ENCODE data around the gene SYNGR3.

Gene SYNGR3

DNA sequence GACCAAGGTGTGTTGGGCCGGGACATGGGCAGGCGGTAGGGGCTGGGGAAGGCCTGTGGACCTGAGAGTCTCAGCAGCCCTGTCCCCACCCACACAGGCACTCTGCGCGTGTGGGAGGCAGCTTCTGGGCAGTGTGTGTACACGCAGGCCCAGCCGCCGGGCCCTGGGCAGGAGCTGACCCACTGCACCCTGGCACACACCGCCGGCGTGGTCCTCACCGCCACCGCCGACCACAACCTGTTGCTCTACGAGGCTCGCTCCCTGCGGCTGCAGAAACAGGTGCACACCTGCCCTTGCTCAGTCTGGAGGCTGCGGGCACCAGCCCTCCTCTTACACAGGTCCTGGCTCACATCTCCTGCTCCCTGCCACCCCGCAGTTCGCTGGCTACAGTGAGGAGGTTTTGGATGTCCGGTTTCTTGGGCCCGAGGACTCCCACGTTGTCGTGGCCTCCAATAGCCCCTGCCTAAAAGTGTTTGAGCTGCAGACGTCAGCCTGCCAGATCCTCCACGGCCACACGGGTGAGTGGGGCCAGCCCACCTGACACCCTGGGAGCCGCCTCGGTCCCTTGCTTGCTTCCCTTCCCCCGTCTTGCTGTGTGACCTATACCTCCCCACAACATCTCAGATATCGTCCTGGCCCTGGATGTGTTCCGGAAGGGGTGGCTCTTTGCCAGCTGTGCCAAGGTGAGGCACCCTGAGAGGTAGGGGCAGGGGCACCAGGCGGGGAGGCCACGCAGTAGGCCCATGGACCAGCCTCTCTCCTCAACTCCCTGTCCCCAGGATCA, 14.1 kb upstream of the SYNGR3 start:
- TF ChIP-seq, protein P1, sequence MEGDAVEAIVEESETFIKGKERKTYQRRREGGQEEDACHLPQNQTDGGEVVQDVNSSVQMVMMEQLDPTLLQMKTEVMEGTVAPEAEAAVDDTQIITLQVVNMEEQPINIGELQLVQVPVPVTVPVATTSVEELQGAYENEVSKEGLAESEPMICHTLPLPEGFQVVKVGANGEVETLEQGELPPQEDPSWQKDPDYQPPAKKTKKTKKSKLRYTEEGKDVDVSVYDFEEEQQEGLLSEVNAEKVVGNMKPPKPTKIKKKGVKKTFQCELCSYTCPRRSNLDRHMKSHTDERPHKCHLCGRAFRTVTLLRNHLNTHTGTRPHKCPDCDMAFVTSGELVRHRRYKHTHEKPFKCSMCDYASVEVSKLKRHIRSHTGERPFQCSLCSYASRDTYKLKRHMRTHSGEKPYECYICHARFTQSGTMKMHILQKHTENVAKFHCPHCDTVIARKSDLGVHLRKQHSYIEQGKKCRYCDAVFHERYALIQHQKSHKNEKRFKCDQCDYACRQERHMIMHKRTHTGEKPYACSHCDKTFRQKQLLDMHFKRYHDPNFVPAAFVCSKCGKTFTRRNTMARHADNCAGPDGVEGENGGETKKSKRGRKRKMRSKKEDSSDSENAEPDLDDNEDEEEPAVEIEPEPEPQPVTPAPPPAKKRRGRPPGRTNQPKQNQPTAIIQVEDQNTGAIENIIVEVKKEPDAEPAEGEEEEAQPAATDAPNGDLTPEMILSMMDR (IDR thresholded peaks at IDR 0.05; ENCODE audit: control insufficient read depth, extremely low read depth, insufficient read depth), result no peak
- DNase-seq (ENCODE audit: low read depth), result no peak
- no peak overlapping the region for H3K4me3 ChIP-seq (ENCODE audit: low read depth, low read length)

DNA sequence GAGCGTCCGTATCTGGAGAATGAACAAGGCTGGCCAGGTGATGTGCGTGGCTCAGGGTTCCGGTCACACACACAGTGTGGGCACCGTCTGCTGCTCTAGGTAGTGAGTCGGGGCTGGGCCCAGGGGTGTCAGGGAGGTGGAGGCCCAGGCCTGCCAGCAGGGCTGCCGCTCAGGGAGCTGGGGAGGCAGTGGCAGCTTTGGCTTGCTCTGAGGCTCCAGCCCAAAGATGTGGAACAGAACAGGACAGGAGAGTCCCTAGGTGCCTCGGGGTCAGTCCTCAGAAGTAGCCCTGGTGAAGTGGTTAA, 13.6 kb upstream of the SYNGR3 start:
- DNase-seq (ENCODE audit: low read depth), result no peak
- TF ChIP-seq, protein P1 (IDR thresholded peaks at IDR 0.05; ENCODE audit: control insufficient read depth, extremely low read depth, insufficient read depth), result no peak
- H3K4me3 ChIP-seq (ENCODE audit: low read depth, low read length), result no peak overlapping the region

DNA sequence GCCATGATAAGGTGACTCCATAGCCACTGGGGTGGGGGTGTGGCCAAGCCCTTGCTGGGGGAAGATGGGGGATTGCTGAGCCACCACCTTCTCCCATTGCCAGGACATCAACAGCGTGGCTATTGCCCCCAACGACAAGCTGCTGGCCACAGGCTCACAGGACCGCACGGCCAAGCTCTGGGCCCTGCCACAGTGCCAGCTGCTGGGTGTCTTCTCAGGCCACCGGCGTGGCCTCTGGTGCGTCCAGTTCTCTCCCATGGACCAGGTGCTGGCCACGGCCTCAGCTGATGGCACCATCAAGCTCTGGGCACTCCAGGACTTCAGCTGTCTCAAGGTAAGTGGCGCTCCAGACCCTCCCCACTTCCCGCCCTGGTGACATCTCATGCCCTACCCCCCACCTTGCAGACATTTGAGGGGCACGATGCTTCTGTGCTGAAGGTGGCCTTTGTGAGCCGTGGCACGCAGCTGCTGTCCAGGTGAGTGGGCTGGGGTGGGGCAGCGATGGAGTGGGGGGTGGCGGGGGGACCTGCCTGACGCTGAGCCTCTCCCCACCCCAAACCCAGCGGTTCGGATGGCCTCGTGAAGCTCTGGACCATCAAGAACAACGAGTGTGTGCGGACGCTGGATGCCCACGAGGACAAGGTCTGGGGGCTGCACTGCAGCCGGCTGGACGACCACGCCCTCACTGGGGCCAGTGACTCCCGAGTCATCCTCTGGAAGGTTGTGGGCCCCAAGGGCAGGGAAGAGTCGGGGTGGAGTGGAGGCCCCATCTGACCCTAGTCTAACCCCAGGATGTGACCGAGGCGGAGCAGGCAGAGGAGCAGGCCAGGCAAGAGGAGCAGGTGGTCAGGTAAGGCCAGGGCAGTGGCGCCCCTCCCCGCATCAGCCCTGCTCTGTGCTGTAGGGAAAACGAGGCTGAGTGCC, 12.6 kb upstream of the SYNGR3 start:
- H3K4me3 ChIP-seq (ENCODE audit: low read depth, low read length), result no peak overlapping the region
- no peak for DNase-seq (ENCODE audit: low read depth)
- TF ChIP-seq, protein P1 (IDR thresholded peaks at IDR 0.05; ENCODE audit: control insufficient read depth, extremely low read depth, insufficient read depth), result no peak

DNA sequence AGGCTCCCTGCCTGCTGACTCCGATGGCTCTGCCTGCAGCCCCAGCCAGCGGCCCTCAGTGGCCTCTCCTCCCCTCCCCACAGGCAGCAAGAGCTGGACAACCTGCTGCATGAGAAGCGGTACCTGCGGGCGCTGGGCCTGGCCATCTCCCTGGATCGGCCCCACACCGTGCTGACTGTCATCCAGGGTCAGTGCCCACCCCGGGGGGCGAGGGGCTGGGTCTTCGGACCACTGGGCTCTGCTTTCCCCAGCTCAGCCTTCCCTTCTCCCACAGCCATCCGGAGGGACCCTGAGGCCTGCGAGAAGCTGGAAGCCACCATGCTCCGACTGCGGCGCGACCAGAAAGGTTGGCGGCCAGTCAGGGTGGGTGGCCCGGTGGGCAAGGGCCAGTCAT, 11.9 kb upstream of the SYNGR3 start:
- TF ChIP-seq, protein P1 (IDR thresholded peaks at IDR 0.05; ENCODE audit: control insufficient read depth, extremely low read depth, insufficient read depth), result no peak
- no peak for DNase-seq (ENCODE audit: low read depth)
- no peak overlapping the region for H3K4me3 ChIP-seq (ENCODE audit: low read depth, low read length)

DNA sequence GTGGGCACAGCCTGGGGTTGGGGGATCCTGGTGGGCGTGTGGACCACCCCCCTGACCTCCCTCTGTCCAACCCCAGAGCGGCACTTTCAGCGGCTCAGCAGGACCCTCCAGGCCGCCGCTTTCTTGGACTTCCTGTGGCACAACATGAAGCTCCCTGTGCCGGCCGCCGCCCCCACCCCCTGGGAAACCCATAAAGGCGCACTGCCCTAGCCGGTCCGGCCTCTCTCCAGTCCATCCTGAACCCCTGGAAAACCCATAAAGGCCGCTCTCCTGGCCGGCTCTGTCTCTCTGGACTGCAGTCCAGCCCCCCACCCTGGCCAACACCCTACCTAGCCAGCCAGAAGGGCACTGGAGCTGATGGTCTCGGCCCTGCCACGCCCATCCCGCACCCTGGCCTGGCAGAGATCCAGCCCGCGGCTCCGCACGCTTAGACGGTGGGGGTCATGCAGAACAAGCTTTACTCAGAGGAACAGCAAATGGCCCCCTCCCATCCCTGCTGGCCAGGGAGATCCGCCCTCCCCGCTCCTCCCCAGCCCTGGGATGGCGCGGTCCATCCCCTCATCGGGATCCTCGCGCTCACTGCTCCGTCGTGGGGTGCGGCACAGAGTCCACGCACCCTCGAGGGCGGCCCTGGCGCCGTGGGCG, 11.2 kb upstream of the SYNGR3 start:
- no peak for DNase-seq (ENCODE audit: low read depth)
- TF ChIP-seq, protein P1 (IDR thresholded peaks at IDR 0.05; ENCODE audit: control insufficient read depth, extremely low read depth, insufficient read depth), result no peak
- H3K4me3 ChIP-seq (ENCODE audit: low read depth, low read length), result no peak overlapping the region

DNA sequence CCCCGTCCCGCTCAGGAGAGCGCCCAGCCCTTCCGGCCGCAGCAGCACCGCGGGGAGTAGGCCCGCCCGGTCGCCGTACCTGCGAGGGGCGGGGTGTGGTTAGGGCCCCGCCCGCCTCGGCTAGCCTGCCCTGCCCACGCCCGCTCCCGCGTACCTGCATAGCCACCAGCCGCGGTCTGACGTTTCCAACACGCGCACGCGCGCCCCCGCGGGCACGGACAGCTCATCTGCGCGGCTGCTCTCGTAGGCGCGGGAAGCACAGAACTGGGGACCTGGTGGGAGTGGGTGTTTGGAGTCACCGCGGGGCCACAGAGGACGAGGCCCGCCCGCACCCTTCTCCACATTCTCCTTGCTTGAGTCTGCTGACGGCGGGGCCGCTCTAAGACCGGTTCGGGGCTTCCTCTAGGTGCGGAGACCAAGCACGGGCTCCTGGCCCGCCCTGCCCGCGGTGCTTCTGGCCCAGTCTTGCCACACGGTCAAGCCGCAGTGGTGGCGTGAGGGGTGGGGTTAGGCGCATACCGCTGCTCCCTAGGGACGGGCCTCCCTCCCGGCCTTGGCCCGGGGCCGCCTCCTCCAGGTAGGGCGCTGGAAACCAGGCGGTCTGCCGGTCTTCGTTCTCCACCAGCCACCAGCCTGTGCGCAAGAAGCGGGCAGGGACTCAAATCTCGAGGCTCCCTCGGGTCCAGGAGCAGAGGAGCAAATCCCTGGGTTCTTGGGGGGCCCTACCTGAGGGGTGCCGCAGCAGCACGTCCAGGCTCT, 10.3 kb upstream of the SYNGR3 start:
- no peak overlapping the region for H3K4me3 ChIP-seq (ENCODE audit: low read depth, low read length)
- no peak for DNase-seq (ENCODE audit: low read depth)
- TF ChIP-seq, protein P1 (IDR thresholded peaks at IDR 0.05; ENCODE audit: control insufficient read depth, extremely low read depth, insufficient read depth), result no peak
